KMS-11 (cell line): ENCODE measurements around the gene CRIM1.

Experiments used
- H2AFZ ChIP-seq: fragments of 200-600 bp; sonication (generic); 2 replicates; pipeline ENCODE4 v1.6.1; 2016; ENCODE audit warnings: antibody characterized with exemption, mixed run types, low read depth
- H3K27ac ChIP-seq: fragments of 200-600 bp; sonication (generic); 2 replicates; pipeline ENCODE4 v1.6.1; 2016; ENCODE audit warnings: mild to moderate bottlenecking, mixed run types
- H3K27me3 ChIP-seq: fragments of 200-600 bp; sonication (generic); 2 replicates; pipeline ENCODE4 v1.6.1; 2017; ENCODE audit warnings: mild to moderate bottlenecking, low read depth, mixed run types, moderate library complexity; ENCODE audit not compliant: insufficient read depth
- H3K36me3 ChIP-seq: fragments of 200-600 bp; sonication (generic); 2 replicates; pipeline ENCODE4 v1.6.1; 2017; ENCODE audit warnings: mild to moderate bottlenecking, mixed run types; ENCODE audit not compliant: insufficient read depth
- H3K4me1 ChIP-seq: fragments of 200-600 bp; sonication (generic); 2 replicates; pipeline ENCODE4 v1.6.1; 2016; ENCODE audit warnings: mild to moderate bottlenecking, low read depth, mixed run types; ENCODE audit not compliant: poor library complexity, severe bottlenecking
- H3K4me2 ChIP-seq: fragments of 200-600 bp; sonication (generic); 2 replicates; pipeline ENCODE4 v1.7.0; 2016; ENCODE audit warnings: mild to moderate bottlenecking, mixed run types
- H3K4me3 ChIP-seq: fragments of 200-600 bp; sonication (generic); IDR thresholded peaks from 2 replicates; pipeline ENCODE4 v1.6.1; 2017; ENCODE audit warnings: low read depth, low read length, mixed read lengths; ENCODE audit not compliant: insufficient read depth
- H3K79me2 ChIP-seq: fragments of 200-600 bp; sonication (generic); 2 replicates; pipeline ENCODE4 v1.6.1; 2016; ENCODE audit warnings: low read depth, mixed run types; ENCODE audit not compliant: insufficient read depth
- H3K9ac ChIP-seq: fragments of 200-600 bp; sonication (generic); 2 replicates; pipeline ENCODE4 v1.6.1; 2016; ENCODE audit warnings: mild to moderate bottlenecking, mixed run types
- H4K20me1 ChIP-seq: fragments of 200-600 bp; sonication (generic); 2 replicates; pipeline ENCODE4 v1.6.1; 2016; ENCODE audit warnings: mild to moderate bottlenecking, mixed run types; ENCODE audit not compliant: insufficient read depth
- TF ChIP-seq, protein P1 (sequence below): fragments of 200-600 bp; sonication (generic); conservative IDR thresholded peaks from 2 replicates; pipeline ENCODE4 v1.6.1; 2017; ENCODE audit warnings: low read depth, mild to moderate bottlenecking, antibody characterized with exemption, low read length, moderate library complexity, mixed read lengths

Gene CRIM1

DNA sequence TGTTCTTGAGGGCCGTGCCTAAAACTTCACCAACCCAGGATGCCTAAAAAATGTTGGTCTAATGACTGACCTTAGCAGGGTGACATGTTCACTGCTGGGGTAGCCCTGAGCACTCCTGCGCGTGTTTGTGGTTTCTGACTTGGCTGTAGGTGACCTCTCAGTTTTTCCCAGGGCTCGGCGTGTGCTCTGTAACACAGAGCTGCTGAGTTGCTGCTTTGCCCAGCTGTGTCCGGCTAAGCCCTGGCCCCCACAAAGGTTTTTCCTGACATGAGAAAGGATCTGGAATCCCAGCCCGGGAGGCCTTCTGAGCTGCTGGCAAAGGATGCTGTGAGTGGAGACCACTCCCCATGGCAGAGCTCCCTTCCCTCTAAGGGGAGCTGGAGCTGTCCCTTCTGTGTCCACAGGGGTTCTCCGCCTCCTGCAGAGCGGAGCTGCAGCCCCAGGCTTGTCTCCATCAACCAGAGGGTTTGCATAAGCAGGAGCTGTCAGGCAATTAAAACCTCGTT lies 52.7 kb downstream of the CRIM1 start:
- Histone ChIP-seq H3K4me2 (no peak overlapping the region), H3K4me1 (no peaks in the 10 kb centered on the region), H3K4me3 (no peak overlapping the region), H2AFZ (no peak overlapping the region), H3K79me2 (no peaks in the 10 kb centered on the region), H3K27ac (no peak overlapping the region), H3K36me3 (no peaks in the 10 kb centered on the region), H3K27me3 (no peaks in the 10 kb centered on the region), H4K20me1 (no peaks in the 10 kb centered on the region), H3K9ac (no peak overlapping the region)
- TF ChIP-seq, protein P1, sequence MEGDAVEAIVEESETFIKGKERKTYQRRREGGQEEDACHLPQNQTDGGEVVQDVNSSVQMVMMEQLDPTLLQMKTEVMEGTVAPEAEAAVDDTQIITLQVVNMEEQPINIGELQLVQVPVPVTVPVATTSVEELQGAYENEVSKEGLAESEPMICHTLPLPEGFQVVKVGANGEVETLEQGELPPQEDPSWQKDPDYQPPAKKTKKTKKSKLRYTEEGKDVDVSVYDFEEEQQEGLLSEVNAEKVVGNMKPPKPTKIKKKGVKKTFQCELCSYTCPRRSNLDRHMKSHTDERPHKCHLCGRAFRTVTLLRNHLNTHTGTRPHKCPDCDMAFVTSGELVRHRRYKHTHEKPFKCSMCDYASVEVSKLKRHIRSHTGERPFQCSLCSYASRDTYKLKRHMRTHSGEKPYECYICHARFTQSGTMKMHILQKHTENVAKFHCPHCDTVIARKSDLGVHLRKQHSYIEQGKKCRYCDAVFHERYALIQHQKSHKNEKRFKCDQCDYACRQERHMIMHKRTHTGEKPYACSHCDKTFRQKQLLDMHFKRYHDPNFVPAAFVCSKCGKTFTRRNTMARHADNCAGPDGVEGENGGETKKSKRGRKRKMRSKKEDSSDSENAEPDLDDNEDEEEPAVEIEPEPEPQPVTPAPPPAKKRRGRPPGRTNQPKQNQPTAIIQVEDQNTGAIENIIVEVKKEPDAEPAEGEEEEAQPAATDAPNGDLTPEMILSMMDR, result no peak

GRCh38 chr2:36409335-36409734 lies 53.8 kb downstream of the CRIM1 start:
- H3K27ac ChIP-seq, result no peak overlapping the region
- no peak overlapping the region for H2AFZ ChIP-seq
- no peak overlapping the region for H3K9ac ChIP-seq
- H3K4me1 ChIP-seq, result no peaks in the 10 kb centered on the region
- no peaks in the 10 kb centered on the region for H3K27me3 ChIP-seq
- TF ChIP-seq, protein P1, result no peak
- no peaks in the 10 kb centered on the region for H4K20me1 ChIP-seq
- no peak overlapping the region for H3K4me2 ChIP-seq
- no peaks in the 10 kb centered on the region for H3K36me3 ChIP-seq
- no peaks in the 10 kb centered on the region for H3K79me2 ChIP-seq
- no peak overlapping the region for H3K4me3 ChIP-seq

DNA sequence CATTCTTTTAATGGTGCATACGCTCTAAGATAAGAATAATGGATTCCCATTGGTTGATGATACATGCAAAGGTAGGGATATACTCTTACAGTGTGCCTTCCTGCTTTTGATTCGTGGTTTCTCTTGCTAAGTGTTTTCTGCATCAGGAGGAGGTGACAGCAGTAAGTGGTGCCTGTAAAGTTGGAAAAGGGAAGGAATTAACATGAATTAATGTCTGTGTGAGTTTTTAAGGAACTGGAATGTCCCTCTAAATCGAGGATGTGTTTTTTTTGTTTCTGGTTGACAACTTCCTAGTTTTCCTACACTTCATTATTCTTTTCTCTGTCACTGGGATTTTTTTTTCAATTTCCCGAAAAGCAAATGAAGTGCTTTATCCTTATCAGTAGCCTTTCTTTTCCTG lies 54.4 kb downstream of the CRIM1 start:
- TF ChIP-seq, protein P1, result no peak
- H3K9ac ChIP-seq, result no peak overlapping the region
- no peak overlapping the region for H3K4me2 ChIP-seq
- no peaks in the 10 kb centered on the region for H3K36me3 ChIP-seq
- H2AFZ ChIP-seq, result no peak overlapping the region
- H3K27ac ChIP-seq, result no peak overlapping the region
- no peak overlapping the region for H3K4me3 ChIP-seq
- H3K4me1 ChIP-seq, result no peaks in the 10 kb centered on the region
- H3K27me3 ChIP-seq, result no peaks in the 10 kb centered on the region
- H3K79me2 ChIP-seq, result no peaks in the 10 kb centered on the region
- no peaks in the 10 kb centered on the region for H4K20me1 ChIP-seq

- H3K4me2 ChIP-seq, result no peak overlapping the region
- no peaks in the 10 kb centered on the region for H3K79me2 ChIP-seq
- no peaks in the 10 kb centered on the region for H3K27me3 ChIP-seq
- H3K4me3 ChIP-seq, result no peak overlapping the region
- TF ChIP-seq, protein P1, result no peak
- no peaks in the 10 kb centered on the region for H3K36me3 ChIP-seq
- H4K20me1 ChIP-seq, result no peaks in the 10 kb centered on the region
- no peak overlapping the region for H3K27ac ChIP-seq
- H3K9ac ChIP-seq, result no peak overlapping the region
- no peaks in the 10 kb centered on the region for H3K4me1 ChIP-seq
- H2AFZ ChIP-seq, result no peak overlapping the region
Observed at GRCh38 chr2:36410681-36411080, 55.1 kb downstream of the CRIM1 start.
